ENCODE measurements around the gene PAX7. TPM values are rescaled to one million over a fixed set of nuclear protein-coding genes. Genes with fewer than 3 reads are reported as not detected.

The PAX7 gene
- total RNA-seq, 4 donors from 2014 or later = not detected

- WGBS, 2 donors = 42 to 53% methylated on average over 3 of the region's 3 CpGs
- intact Hi-C loops (cut with DNase I) = no loop called here
- no peaks in the 10 kb centered on the region for H3K9me3 ChIP-seq
- peaks cover 14 to 46% (median 14%) of the 10 kb centered on the region in 3 donors for H3K4me1 ChIP-seq
- no peak overlapping the region for H3K27ac ChIP-seq
- no peaks in the 10 kb centered on the region for H3K36me3 ChIP-seq
- TF ChIP-seq CTCF (IDR thresholded peaks at IDR 0.05) = no peak
- DNase-seq = no peak
- H3K4me3 ChIP-seq = no peak overlapping the region
- H3K27me3 ChIP-seq = peaks cover 26 to 100% (median 59%) of the 10 kb centered on the region in 4 donors
Measured at GRCh38 chr1:18647681-18648214, 17.1 kb downstream of the PAX7 start.

GRCh38 chr1:18649693-18650370 is 19.2 kb downstream of the PAX7 start:
- 57 to 58% methylated on average over 2 to 5 of the region's 5 CpGs for WGBS, 2 donors
- intact Hi-C loops (cut with DNase I) = no loop called here

GRCh38 chr1:18651713-18652112 is 21.1 kb downstream of the PAX7 start:
- 30 to 40% methylated on average over 1 to 5 of the region's 8 CpGs for WGBS, 2 donors
- Histone ChIP-seq H3K4me1 (peaks cover 0 to 17% (median 4%) of the 10 kb centered on the region in 3 donors), H3K27me3 (peaks cover 0 to 100% (median 24%) of the 10 kb centered on the region in 4 donors), H3K4me3 (no peak overlapping the region), H3K9me3 (no peaks in the 10 kb centered on the region), H3K36me3 (no peaks in the 10 kb centered on the region), H3K27ac (no peak overlapping the region)
- no peak for TF ChIP-seq CTCF (IDR thresholded peaks at IDR 0.05)
- no peak for TF ChIP-seq POLR2A (IDR thresholded peaks at IDR 0.05)
- intact Hi-C loops (cut with DNase I) = no loop called here
- DNase-seq = no peak

More at GRCh38 chr1:18649693-18650370, 19.2 kb downstream of the PAX7 start:
- Histone ChIP-seq H3K27ac (no peak overlapping the region), H3K4me1 (peaks cover 4 to 36% (median 5%) of the 10 kb centered on the region in 3 donors), H3K27me3 (peaks cover 10 to 100% (median 40%) of the 10 kb centered on the region in 4 donors), H3K9me3 (no peaks in the 10 kb centered on the region), H3K4me3 (no peak overlapping the region), H3K36me3 (no peaks in the 10 kb centered on the region)
- no peak for DNase-seq
- TF ChIP-seq CTCF (IDR thresholded peaks at IDR 0.05) (no peak), POLR2A (IDR thresholded peaks at IDR 0.05) (no peak)

GRCh38 chr1:18652791-18653190 is 22.1 kb downstream of the PAX7 start:
- 13 to 17% methylated on average over 1 of the region's 1 CpG for WGBS, 2 donors
- TF ChIP-seq POLR2A (IDR thresholded peaks at IDR 0.05) (no peak), CTCF (IDR thresholded peaks at IDR 0.05) (no peak)
- Histone ChIP-seq H3K27me3 (peaks cover 0 to 100% (median 18%) of the 10 kb centered on the region in 4 donors), H3K4me3 (no peak overlapping the region), H3K9me3 (no peaks in the 10 kb centered on the region), H3K36me3 (no peaks in the 10 kb centered on the region), H3K4me1 (peaks cover 0 to 8% (median 0%) of the 10 kb centered on the region in 3 donors), H3K27ac (no peak overlapping the region)
- DNase-seq = no peak
- intact Hi-C loops (cut with DNase I) = no loop called here

GRCh38 chr1:18653367-18653766 is 22.7 kb downstream of the PAX7 start:
- peaks cover 0 to 100% (median 15%) of the 10 kb centered on the region in 4 donors for H3K27me3 ChIP-seq
- no peak overlapping the region for H3K4me3 ChIP-seq
- no peaks in the 10 kb centered on the region for H3K9me3 ChIP-seq
- intact Hi-C loops (cut with DNase I) = no loop called here
- peaks cover 0 to 8% (median 0%) of the 10 kb centered on the region in 3 donors for H3K4me1 ChIP-seq
- no peak overlapping the region for H3K27ac ChIP-seq
- DNase-seq = no peak
- H3K36me3 ChIP-seq = no peaks in the 10 kb centered on the region
- TF ChIP-seq CTCF (IDR thresholded peaks at IDR 0.05) (no peak), POLR2A (IDR thresholded peaks at IDR 0.05) (no peak)
- 61 to 67% methylated on average over 8 of the region's 8 CpGs for WGBS, 2 donors
